DMS53 (cell line): ENCODE measurements around the gene VSTM2L.

Source experiments
- DNase-seq: peaks from one replicate; lab custom pipeline; 2025; lab: John Stamatoyannopoulos, UW

The VSTM2L gene

GRCh38 chr20:37918035-37918434 is 15.1 kb downstream of the VSTM2L start:
- DNase-seq, result no peak

GRCh38 chr20:37919389-37920040 is 16.6 kb downstream of the VSTM2L start:
- no peak for DNase-seq

- DNase-seq, result no peak
These were observed 17.3 kb downstream of the VSTM2L start for GRCh38 chr20:37920270-37920669.

- DNase-seq, result no peak
These were observed 17.9 kb downstream of the VSTM2L start for GRCh38 chr20:37920679-37921322.

GRCh38 chr20:37921341-37921929 is 18.5 kb downstream of the VSTM2L start:
- no peak for DNase-seq

GRCh38 chr20:37922016-37922415 is 19.1 kb downstream of the VSTM2L start:
- no peak for DNase-seq

- no peak for DNase-seq
These were observed 22.6 kb downstream of the VSTM2L start for GRCh38 chr20:37925265-37926165.

- DNase-seq, result no peak
These were observed 23.7 kb downstream of the VSTM2L start for GRCh38 chr20:37926612-37927011.

GRCh38 chr20:37927410-37928095 is 24.6 kb downstream of the VSTM2L start:
- DNase-seq, result no peak

GRCh38 chr20:37928996-37929682 is 26.2 kb downstream of the VSTM2L start:
- no peak for DNase-seq

- no peak for DNase-seq
These were observed 26.7 kb downstream of the VSTM2L start for GRCh38 chr20:37929683-37930014.

GRCh38 chr20:37931153-37931922 is 28.4 kb downstream of the VSTM2L start:
- DNase-seq, result no peak

GRCh38 chr20:37932074-37932473 is 29.1 kb downstream of the VSTM2L start:
- no peak for DNase-seq

- no peak for DNase-seq
These were observed 30.0 kb downstream of the VSTM2L start for GRCh38 chr20:37932919-37933318.

GRCh38 chr20:37933786-37934633 is 31.1 kb downstream of the VSTM2L start:
- no peak for DNase-seq

- no peak for DNase-seq
These were observed 31.9 kb downstream of the VSTM2L start for GRCh38 chr20:37934634-37935375.

- DNase-seq, result no peak
These were observed 32.5 kb downstream of the VSTM2L start for GRCh38 chr20:37935435-37935834.

- DNase-seq, result no peak
These were observed 33.1 kb downstream of the VSTM2L start for GRCh38 chr20:37936041-37936440.

- no peak for DNase-seq
These were observed 33.5 kb downstream of the VSTM2L start for GRCh38 chr20:37936451-37936850.
